GM12801 (cell line): ENCODE results near the gene SFTA2.

Experiments
- CTCF ChIP-seq: IDR thresholded peaks from one replicate; pipeline ENCODE4 v1.5.1; 2011; ENCODE audit warnings: control low read depth; ENCODE audit not compliant: insufficient read length; ENCODE audit errors: extremely low read depth

The SFTA2 gene

GRCh38 chr6:30931969-30932645 is at the start of gene SFTA2:
Gene SFTA2, minus strand, starts transcription at chr6:30932170. Its CDS starts 74 bp downstream, at chr6:30932096.
- no peak for TF ChIP-seq CTCF

GRCh38 chr6:30979690-30980089 is 47.7 kb upstream of the SFTA2 start:
- TF ChIP-seq CTCF: no peak

- no peak for TF ChIP-seq CTCF
Measured at GRCh38 chr6:30979141-30979540, 47.2 kb upstream of the SFTA2 start.

GRCh38 chr6:30974490-30975252 is 42.7 kb upstream of the SFTA2 start:
- no peak for TF ChIP-seq CTCF

- TF ChIP-seq CTCF: no peak
Measured at GRCh38 chr6:30972816-30973215, 40.8 kb upstream of the SFTA2 start.

GRCh38 chr6:30970946-30971345 is 39.0 kb upstream of the SFTA2 start:
- TF ChIP-seq CTCF: no peak

- TF ChIP-seq CTCF: no peak
Measured at GRCh38 chr6:30966154-30966553, 34.2 kb upstream of the SFTA2 start.
